Parathyroid adenoma (tissue), 2 donors: Measurements from ENCODE around the gene NFE2L3.
"Not testable (repeated sequence)": the region's sequence is repeated elsewhere in the genome, so short reads cannot be mapped to it uniquely, and the experiment has no call there.

Experiments
- H2AFZ ChIP-seq: fragments of 300-600 bp; sonication (generic); one replicate; pipeline ENCODE4 v1.7.0; 2017; ENCODE audit warnings: antibody characterized with exemption, mild to moderate bottlenecking
- H3K27ac ChIP-seq: fragments of 300-600 bp; sonication (generic); one replicate; pipeline ENCODE4 v1.7.0; 2017
- H3K27me3 ChIP-seq: fragments of 300-600 bp; sonication (generic); one replicate; pipeline ENCODE4 v1.7.0; 2017; ENCODE audit warnings: low read length; ENCODE audit not compliant: control insufficient read depth, insufficient read depth
- H3K36me3 ChIP-seq: fragments of 300-600 bp; sonication (generic); one replicate; pipeline ENCODE4 v1.7.0; 2017; ENCODE audit warnings: low read length; ENCODE audit not compliant: control insufficient read depth, insufficient read depth
- H3K4me1 ChIP-seq: fragments of 300-600 bp; sonication (generic); one replicate; pipeline ENCODE4 v1.7.0; 2017; ENCODE audit warnings: control low read depth
- H3K4me2 ChIP-seq: fragments of 300-600 bp; sonication (generic); one replicate; pipeline ENCODE4 v1.7.0; 2017; ENCODE audit warnings: low read length
- H3K4me3 ChIP-seq: fragments of 300-600 bp; sonication (generic); one replicate; pipeline ENCODE4 v1.7.0; 2017; ENCODE audit warnings: low read depth, low read length
- H3K79me2 ChIP-seq: fragments of 300-600 bp; sonication (generic); one replicate; pipeline ENCODE4 v1.7.0; 2017; ENCODE audit warnings: control low read depth
- H3K9ac ChIP-seq: fragments of 300-600 bp; sonication (generic); one replicate; pipeline ENCODE4 v1.7.0; 2017; ENCODE audit warnings: mild to moderate bottlenecking
- H3K9me3 ChIP-seq: fragments of 300-600 bp; sonication (generic); one replicate; pipeline ENCODE4 v1.7.0; 2017; ENCODE audit warnings: low read length; ENCODE audit not compliant: control insufficient read depth
- CTCF ChIP-seq: fragments of 300-600 bp; sonication (generic); IDR thresholded peaks from one replicate; pipeline ENCODE4 v1.7.0; 2017; ENCODE audit warnings: antibody characterized with exemption, mild to moderate bottlenecking
- donor health status: primary hyperparathyroidism.

NFE2L3 gene

GRCh38 chr7:26145238-26145637 lies 6.8 kb upstream of the NFE2L3 start:
- Histone ChIP-seq H3K36me3 (no peaks in the 10 kb centered on the region), H3K4me3 (no peak overlapping the region), H3K9me3 (no peaks in the 10 kb centered on the region), H3K9ac (no peak overlapping the region), H3K4me1 (no peaks in the 10 kb centered on the region), H2AFZ (no peak overlapping the region), H3K27me3 (no peaks in the 10 kb centered on the region), H3K4me2 (no peak overlapping the region), H3K27ac (no peak overlapping the region), H3K79me2 (no peaks in the 10 kb centered on the region)
- TF ChIP-seq CTCF: no peak

- TF ChIP-seq CTCF: no peak
- H2AFZ ChIP-seq: no peak overlapping the region
Observed at GRCh38 chr7:26147030-26147429, 5.0 kb upstream of the NFE2L3 start.

GRCh38 chr7:26147646-26148306 lies 4.2 kb upstream of the NFE2L3 start:
- H3K4me3 ChIP-seq, H3K79me2 ChIP-seq, H2AFZ ChIP-seq, H3K27ac ChIP-seq, H3K27me3 ChIP-seq, H3K4me1 ChIP-seq, H3K9me3 ChIP-seq, H3K4me2 ChIP-seq, H3K9ac ChIP-seq, H3K36me3 ChIP-seq: not testable (repeated sequence)

More at GRCh38 chr7:26147030-26147429, 5.0 kb upstream of the NFE2L3 start:
- H3K4me3 ChIP-seq: no peak overlapping the region
- H3K27ac ChIP-seq: no peak overlapping the region
- no peaks in the 10 kb centered on the region for H3K79me2 ChIP-seq
- no peaks in the 10 kb centered on the region for H3K9me3 ChIP-seq
- no peaks in the 10 kb centered on the region for H3K36me3 ChIP-seq
- no peak overlapping the region for H3K9ac ChIP-seq
- no peak overlapping the region for H3K4me2 ChIP-seq
- no peaks in the 10 kb centered on the region for H3K27me3 ChIP-seq
- H3K4me1 ChIP-seq: no peaks in the 10 kb centered on the region

- not testable (repeated sequence) for H3K79me2 ChIP-seq, H2AFZ ChIP-seq, H3K9ac ChIP-seq, H3K4me3 ChIP-seq, H3K36me3 ChIP-seq, H3K4me1 ChIP-seq, H3K27me3 ChIP-seq, H3K4me2 ChIP-seq, H3K9me3 ChIP-seq, H3K27ac ChIP-seq
Observed at GRCh38 chr7:26148307-26148700, 3.7 kb upstream of the NFE2L3 start.

- Histone ChIP-seq H2AFZ (no peak overlapping the region), H3K79me2 (no peaks in the 10 kb centered on the region), H3K9me3 (no peaks in the 10 kb centered on the region), H3K27ac (no peak overlapping the region), H3K4me3 (no peak overlapping the region), H3K4me1 (no peaks in the 10 kb centered on the region), H3K27me3 (no peaks in the 10 kb centered on the region), H3K4me2 (no peak overlapping the region), H3K36me3 (no peaks in the 10 kb centered on the region), H3K9ac (no peak overlapping the region)
- TF ChIP-seq CTCF: no peak
Observed at GRCh38 chr7:26149391-26149977, 2.5 kb upstream of the NFE2L3 start.

GRCh38 chr7:26151096-26151495 lies 902 bp upstream of the NFE2L3 start:
- no peaks in the 10 kb centered on the region for H3K9me3 ChIP-seq
- no peaks in the 10 kb centered on the region for H3K79me2 ChIP-seq
- no peak overlapping the region for H3K4me3 ChIP-seq
- H3K4me2 ChIP-seq: no peak overlapping the region
- H3K27me3 ChIP-seq: no peaks in the 10 kb centered on the region
- H3K36me3 ChIP-seq: no peaks in the 10 kb centered on the region
- no peak overlapping the region for H3K9ac ChIP-seq
- H2AFZ ChIP-seq: no peak overlapping the region
- no peak overlapping the region for H3K27ac ChIP-seq
- no peak for TF ChIP-seq CTCF
- H3K4me1 ChIP-seq: no peaks in the 10 kb centered on the region
